Lower leg skin (tissue), 3 donors: ENCODE measurements around the gene ALLC.

Experiments used
- CTCF ChIP-seq, 3 donors: fragments of 450-650 bp; IDR thresholded peaks; one replicate each; pipeline ENCODE4 v1.5.1; 2016; ENCODE audit warnings: antibody characterized with exemption in 3 of 3, mild to moderate bottlenecking in 3 of 3, moderate library complexity in 2 of 3
- POLR2A ChIP-seq, 2 donors: fragments of 450-650 bp; IDR thresholded peaks; one replicate each; pipeline ENCODE4 v1.6.1; 2016 to 2017; ENCODE audit warnings: antibody characterized with exemption in 2 of 2, mild to moderate bottlenecking in 1 of 2, moderate library complexity in 1 of 2

GRCh38 chr2:3612639-3613523 is 45.1 kb upstream of the ALLC start:
- TF ChIP-seq CTCF (IDR thresholded peaks at IDR 0.05) (no peak), POLR2A (IDR thresholded peaks at IDR 0.05) (no peak)
